ENCODE measurements around the gene ERF.

ERF gene

GRCh38 chr19:42214810-42215485 lies 40.0 kb downstream of the ERF start:
- no peak for DNase-seq (ENCODE audit: low spot score)

GRCh38 chr19:42212886-42213285 lies 42.0 kb downstream of the ERF start:
- DNase-seq (ENCODE audit: low spot score), result no peak

- no peak for DNase-seq (ENCODE audit: low spot score)
Observed at GRCh38 chr19:42208612-42209011, 46.3 kb downstream of the ERF start.

- no peak for DNase-seq (ENCODE audit: low spot score)
Observed at GRCh38 chr19:42207767-42208271, 47.1 kb downstream of the ERF start.

GRCh38 chr19:42206871-42207755 lies 47.8 kb downstream of the ERF start:
- DNase-seq (ENCODE audit: low spot score), result no peak

- DNase-seq (ENCODE audit: low spot score), result no peak
Observed at GRCh38 chr19:42204664-42205063, 50.3 kb downstream of the ERF start.

- DNase-seq (ENCODE audit: low spot score), result no peak
Observed at GRCh38 chr19:42203700-42204099, 51.2 kb downstream of the ERF start.

GRCh38 chr19:42202290-42202880 lies 52.5 kb downstream of the ERF start:
- no peak for DNase-seq (ENCODE audit: low spot score)

GRCh38 chr19:42201489-42202289 lies 53.2 kb downstream of the ERF start:
- DNase-seq (ENCODE audit: low spot score), result peak; percentile 51

- no peak for DNase-seq (ENCODE audit: low spot score)
Observed at GRCh38 chr19:42200116-42200715, 54.7 kb downstream of the ERF start.

- no peak for DNase-seq (ENCODE audit: low spot score)
Observed at GRCh38 chr19:42199440-42200115, 55.4 kb downstream of the ERF start.

- no peak for DNase-seq (ENCODE audit: low spot score)
Observed at GRCh38 chr19:42198676-42199439, 56.1 kb downstream of the ERF start.

Data from globus pallidus (tissue), 1 donor.